H1 (cell line): ENCODE measurements around the gene BECN2. TPM values are rescaled to one million over a fixed set of nuclear protein-coding genes. Genes with fewer than 3 reads are reported as not detected.

Experiments used
- CTCF ChIA-PET: fragments of 300-600 bp; sonication (Branson Sonifier 250); formaldehyde crosslinking; loops from one replicate; lab custom pipeline; 2021; ENCODE audit not compliant: partially characterized antibody; lab: Charles Lee
- POLR2A ChIA-PET: fragments of 300-600 bp; sonication (Branson Sonifier 250); formaldehyde crosslinking; loops from one replicate; lab custom pipeline; 2021; ENCODE audit warnings: inconsistent platforms; ENCODE audit not compliant: partially characterized antibody; lab: Charles Lee
- DNase-seq, 2 experiments: peaks; one replicate each; pipeline versions ENCODE4 v3.0.0 to v3.0.0-alpha.2; 2010 to 2022; ENCODE audit warnings: low spot score in 2 of 2, low read depth in 1 of 2, mixed read lengths in 1 of 2
- FAIRE-seq: peaks from 2 replicates; lab custom pipeline; 2011; peaks lifted over from hg19 to GRCh38; lab: Jason Lieb, UNC
- H2AFZ ChIP-seq: 2 replicates; pipeline ENCODE4 v1.8.1; 2012; ENCODE audit warnings: low read length, inconsistent platforms
- H2AK5ac ChIP-seq: 2 replicates; pipeline ENCODE4 v1.6.1; 2013; ENCODE audit warnings: low read depth, low read length
- H2BK120ac ChIP-seq: replicated peaks from 2 replicates; pipeline ENCODE3; 2013; ENCODE audit warnings: low read depth, low read length, inconsistent platforms
- H2BK12ac ChIP-seq: 2 replicates; pipeline ENCODE4 v1.6.1; 2013; ENCODE audit warnings: low read depth, low read length
- H2BK15ac ChIP-seq: 2 replicates; pipeline ENCODE4 v1.6.1; 2013; ENCODE audit warnings: low read length
- H2BK20ac ChIP-seq: 2 replicates; pipeline ENCODE4 v1.6.1; 2013; ENCODE audit warnings: low read length
- H2BK5ac ChIP-seq: 2 replicates; pipeline ENCODE4 v1.6.1; 2013; ENCODE audit warnings: low read depth, low read length
- H3K14ac ChIP-seq: 2 replicates; pipeline ENCODE4 v1.6.1; 2013; ENCODE audit warnings: inconsistent platforms; ENCODE audit not compliant: insufficient read length
- H3K18ac ChIP-seq: 2 replicates; pipeline ENCODE4 v1.6.1; 2013; ENCODE audit warnings: low read length; ENCODE audit errors: extremely low read depth
- H3K23ac ChIP-seq: 2 replicates; pipeline ENCODE4 v1.6.1; 2013; ENCODE audit warnings: inconsistent platforms; ENCODE audit not compliant: insufficient read length
- H3K23me2 ChIP-seq: 2 replicates; pipeline ENCODE4 v1.6.1; 2013; ENCODE audit warnings: low read depth, low read length
- H3K27ac ChIP-seq: 2 replicates; pipeline ENCODE4 v1.6.1; 2011; ENCODE audit warnings: low read depth, low read length, inconsistent platforms
- H3K27me3 ChIP-seq, 4 experiments: replicated peaks in 1 of 4; 1 replicate in 1 of 4; 2 replicates in 3 of 4; pipeline versions ENCODE4 v1.6.1 to v1.8.1; 2011 to 2013; ENCODE audit warnings: low read length in 3 of 4, mild to moderate bottlenecking in 3 of 4, inconsistent platforms in 2 of 4, mixed read lengths in 2 of 4, moderate library complexity in 1 of 4; ENCODE audit not compliant: control insufficient read depth in 3 of 4, insufficient read depth in 3 of 4; ENCODE audit errors: extremely low read depth in 1 of 4
- H3K36me3 ChIP-seq, 4 experiments: 2 replicates each; pipeline versions ENCODE4 v1.6.1 to v1.8.1; 2011 to 2013; ENCODE audit warnings: mild to moderate bottlenecking in 4 of 4, low read length in 3 of 4, moderate library complexity in 2 of 4, control low read depth in 1 of 4, inconsistent platforms in 1 of 4; ENCODE audit not compliant: insufficient read depth in 4 of 4, control insufficient read depth in 2 of 4
- H3K4ac ChIP-seq: replicated peaks from 2 replicates; pipeline ENCODE3; 2013; ENCODE audit warnings: low read length, low read depth, mixed read lengths, inconsistent platforms; ENCODE audit not compliant: insufficient read length
- H3K4me1 ChIP-seq, 4 experiments: replicated peaks in 1 of 4; 1 replicate in 1 of 4; 2 replicates in 3 of 4; pipeline versions ENCODE4 v1.6.1 to v1.8.1; 2011 to 2013; ENCODE audit warnings: low read length in 3 of 4, inconsistent platforms in 2 of 4, mixed read lengths in 1 of 4; ENCODE audit not compliant: insufficient read depth in 4 of 4, control insufficient read depth in 3 of 4
- H3K4me2 ChIP-seq, 2 experiments: 2 replicates each; pipeline versions ENCODE4 v1.6.1 to v1.8.1; 2011 to 2013; ENCODE audit warnings: low read depth in 2 of 2, low read length in 2 of 2, control low read depth in 1 of 2, inconsistent platforms in 1 of 2, mild to moderate bottlenecking in 1 of 2; ENCODE audit not compliant: insufficient read depth in 1 of 2
- H3K4me3 ChIP-seq, 4 experiments: fragments of 200-600, 300-600 bp in 1 of 4; sonication (generic), shearing (Covaris generic), sonication (Bioruptor Twin) in 1 of 4; 2 replicates each; pipeline versions ENCODE4 v1.5.1 to v1.8.1; 2011 to 2016; ENCODE audit warnings: low read length in 4 of 4, low read depth in 3 of 4, control low read depth in 2 of 4, inconsistent platforms in 2 of 4, mild to moderate bottlenecking in 2 of 4, mixed read lengths in 1 of 4, moderate library complexity in 1 of 4; ENCODE audit not compliant: insufficient read depth in 2 of 4; ENCODE audit errors: extremely low read depth in 1 of 4
- H3K56ac ChIP-seq: replicated peaks from 2 replicates; pipeline ENCODE3; 2013; ENCODE audit warnings: low read depth, mild to moderate bottlenecking, mixed read lengths, low read length, inconsistent platforms; ENCODE audit not compliant: insufficient read length
- H3K79me1 ChIP-seq: 2 replicates; pipeline ENCODE4 v1.6.1; 2013; ENCODE audit warnings: low read depth, low read length, control low read depth
- H3K79me2 ChIP-seq, 2 experiments: 2 replicates each; pipeline versions ENCODE4 v1.6.1 to v1.8.1; 2012 to 2013; ENCODE audit warnings: low read length in 2 of 2, mild to moderate bottlenecking in 2 of 2, inconsistent platforms in 1 of 2; ENCODE audit not compliant: insufficient read depth in 2 of 2, control insufficient read depth in 1 of 2
- H3K9ac ChIP-seq, 4 experiments: replicated peaks in 1 of 4; 1 replicate in 1 of 4; 2 replicates in 3 of 4; pipeline versions ENCODE4 v1.6.1 to v1.8.1; 2011 to 2013; ENCODE audit warnings: low read depth in 3 of 4, low read length in 3 of 4, control low read depth in 2 of 4, mild to moderate bottlenecking in 2 of 4, moderate library complexity in 2 of 4, inconsistent platforms in 1 of 4; ENCODE audit errors: extremely low read depth in 1 of 4
- H3K9me3 ChIP-seq, 2 experiments: 2 replicates each; pipeline versions ENCODE4 v1.6.1 to v1.8.1; 2012 to 2013; ENCODE audit warnings: mild to moderate bottlenecking in 2 of 2, moderate library complexity in 2 of 2, control low read depth in 1 of 2, inconsistent platforms in 1 of 2, low read depth in 1 of 2, low read length in 1 of 2, mixed read lengths in 1 of 2; ENCODE audit not compliant: insufficient read depth in 2 of 2
- H4K20me1 ChIP-seq, 2 experiments: replicated peaks in 1 of 2; 2 replicates each; pipeline versions ENCODE3 to v1.8.1; 2011 to 2013; ENCODE audit warnings: inconsistent platforms in 2 of 2, low read length in 2 of 2, mild to moderate bottlenecking in 1 of 2; ENCODE audit not compliant: insufficient read depth in 2 of 2, control insufficient read depth in 1 of 2
- H4K5ac ChIP-seq: 2 replicates; pipeline ENCODE4 v1.6.1; 2013; ENCODE audit warnings: low read length, low read depth, mixed read lengths, inconsistent platforms; ENCODE audit not compliant: insufficient read length
- H4K8ac ChIP-seq: 2 replicates; pipeline ENCODE4 v1.8.0; 2013; ENCODE audit warnings: mild to moderate bottlenecking, moderate library complexity, low read length, inconsistent platforms; ENCODE audit not compliant: insufficient read depth; ENCODE audit errors: extremely low read depth
- H4K91ac ChIP-seq: replicated peaks from 2 replicates; pipeline ENCODE3; 2013; ENCODE audit warnings: low read length, mixed read lengths, inconsistent platforms; ENCODE audit not compliant: insufficient read length
- BCL11A ChIP-seq, 2 experiments: IDR thresholded peaks; one replicate each; pipeline ENCODE4 v1.6.1; 2011; ENCODE audit warnings: low read depth in 2 of 2, low read length in 2 of 2, mild to moderate bottlenecking in 2 of 2
- CTBP2 ChIP-seq: IDR thresholded peaks from 2 replicates; pipeline ENCODE4 v1.7.0; 2011; ENCODE audit warnings: borderline replicate concordance, mild to moderate bottlenecking, moderate library complexity, mixed read lengths, low read length; ENCODE audit not compliant: insufficient read depth, insufficient read length
- CTCF ChIP-seq, 3 experiments: IDR thresholded peaks; 1 replicate in 2 of 3; 2 replicates in 1 of 3; pipeline versions ENCODE4 v1.5.1 to v1.6.1; 2011; ENCODE audit warnings: low read length in 3 of 3, mild to moderate bottlenecking in 3 of 3, inconsistent platforms in 2 of 3, low read depth in 1 of 3, moderate library complexity in 1 of 3; ENCODE audit not compliant: insufficient read depth in 1 of 3; ENCODE audit errors: control extremely low read depth in 1 of 3
- HDAC6 ChIP-seq: IDR thresholded peaks from one replicate; pipeline ENCODE4 v1.7.1; 2012; ENCODE audit warnings: low read depth, mild to moderate bottlenecking, inconsistent platforms, low read length, moderate library complexity
- MAFK ChIP-seq: IDR thresholded peaks from 2 replicates; pipeline ENCODE4 v1.6.1; 2012; ENCODE audit warnings: low read depth, mild to moderate bottlenecking, improper control_type of control experiment, low read length
- RFX5 ChIP-seq: IDR thresholded peaks from 2 replicates; pipeline ENCODE4 v1.6.1; 2011; ENCODE audit warnings: low read depth, low read length, improper control_type of control experiment, borderline replicate concordance
- TAF1 ChIP-seq: IDR thresholded peaks from 2 replicates; pipeline ENCODE4 v1.6.1; 2011; ENCODE audit warnings: mild to moderate bottlenecking, low read depth, low read length
- USF2 ChIP-seq: IDR thresholded peaks from 2 replicates; pipeline ENCODE4 v1.6.1; 2011; ENCODE audit warnings: low read length, improper control_type of control experiment
- ZNF274 ChIP-seq: IDR thresholded peaks from 2 replicates; pipeline ENCODE4 v1.7.0; 2012; ENCODE audit warnings: low read length, borderline replicate concordance; ENCODE audit errors: extremely low read depth
- WGBS, 2 experiments: shearing (Covaris generic) in 1 of 2; methylation state at CpG; one replicate each; pipeline versions ENCODE4 v1.1.6 to v1.1.7; 2013 to 2015; ENCODE audit warnings: low lambda C conversion rate in 2 of 2, mixed read lengths in 2 of 2, inconsistent platforms in 1 of 2, low coverage in 1 of 2, missing lambda C conversion rate in 1 of 2; ENCODE audit not compliant: insufficient replicate concordance in 2 of 2, insufficient coverage in 1 of 2, insufficient read length in 1 of 2; ENCODE audit errors: extremely low coverage in 1 of 2, missing lambda C conversion rate in 1 of 2; 5-methylcytosine and 5-hydroxymethylcytosine counted together
- polyA plus RNA-seq, 7 experiments: library from polyadenylated mRNA; depleted of rRNA in 3 of 7; stranded (reverse) in 5 of 7; unstranded in 2 of 7; fragments of >200 nt in 5 of 7; fragments of 200-250 nt in 2 of 7; gene quantifications; 1 replicate in 5 of 7; 2 replicates in 1 of 7; 4 replicates in 1 of 7; pipeline versions ENCODE4 v1.2.1 to v1.2.3, GENCODE V29; 2011 to 2013; ENCODE audit warnings: missing spikeins in 2 of 7, mixed read lengths in 2 of 7
- total RNA-seq: library from RNA; stranded (reverse); fragmentation: NEBNext Ultra II Directional; extraction: Animal tissue kit (Norgen Biotek cat#: 25700); gene quantifications from 2 replicates; pipeline ENCODE4 v1.2.1, GENCODE V29; 2021

The BECN2 gene
- total and polyA plus RNA-seq, 2 of the 8 experiments (the other 6 are each of a cell fraction or from before 2014, with no cell fraction given), result not detected

GRCh38 chr1:241979926-241980325 is 22.4 kb downstream of the BECN2 start:
- no peak overlapping the region for H2BK120ac ChIP-seq
- no peak for FAIRE-seq
- no peak for TF ChIP-seq MAFK
- TF ChIP-seq HDAC6, result no peak
- no peak for TF ChIP-seq CTBP2
- TF ChIP-seq RFX5, result no peak
- TF ChIP-seq ZNF274, result no peak
- TF ChIP-seq CTCF (IDR thresholded peaks at IDR 0.05; ENCODE audit: control extremely low read depth in 1 of 3, insufficient read depth in 1 of 3, low read depth in 1 of 3, low read length in 3 of 3), result no peak
- no peak for TF ChIP-seq BCL11A (IDR thresholded peaks at IDR 0.05; ENCODE audit: low read depth in 2 of 2, low read length in 2 of 2)
- no peak for TF ChIP-seq TAF1
- TF ChIP-seq USF2, result no peak

More at GRCh38 chr1:241979926-241980325, 22.4 kb downstream of the BECN2 start:
- ChIA-PET CTCF (interaction anchor here (3.9 to 7.1 kb wide), 2 partner anchors 18 to 84 kb away, joined by 18 to 35 read pairs; partner anchors contain the start of gene MAP1LC3C), POLR2A (interaction anchor here (0.6 kb wide), 1 partner anchor 1826 kb away, joined by 3 read pairs; no protein-coding TSS in a partner anchor)
- no peak overlapping the region for H3K23ac ChIP-seq
- H3K4me2 ChIP-seq, result no peak overlapping the region
- H3K4me3 ChIP-seq, result no peak overlapping the region
- no peak overlapping the region for H2AFZ ChIP-seq
- H3K79me1 ChIP-seq, result no peaks in the 10 kb centered on the region
- DNase-seq, result no peak
- H2BK5ac ChIP-seq, result no peak overlapping the region
- no peak overlapping the region for H3K18ac ChIP-seq
- H3K9me3 ChIP-seq, result no peaks in the 10 kb centered on the region
- H2BK12ac ChIP-seq, result no peak overlapping the region
- no peak overlapping the region for H2AK5ac ChIP-seq
- H3K27me3 ChIP-seq, result no peaks in the 10 kb centered on the region
- 89% methylated on average over 1 of the region's 1 CpG; no CpG with 5 or more reads in 1 of the 2 experiments for WGBS, 2 experiments
- no peaks in the 10 kb centered on the region for H3K79me2 ChIP-seq
- H3K23me2 ChIP-seq, result no peaks in the 10 kb centered on the region
- H3K4me1 ChIP-seq, result no peaks in the 10 kb centered on the region
- H3K14ac ChIP-seq, result no peak overlapping the region
- H3K9ac ChIP-seq, result no peak overlapping the region
- H3K27ac ChIP-seq, result no peak overlapping the region
- no peak overlapping the region for H2BK15ac ChIP-seq
- H4K8ac ChIP-seq, result no peak overlapping the region
- H4K20me1 ChIP-seq, result no peaks in the 10 kb centered on the region
- no peak overlapping the region for H2BK20ac ChIP-seq
- H3K36me3 ChIP-seq, result no peaks in the 10 kb centered on the region
- no peak overlapping the region for H3K4ac ChIP-seq
- no peak overlapping the region for H4K91ac ChIP-seq
- H4K5ac ChIP-seq, result no peak overlapping the region
- H3K56ac ChIP-seq, result no peak overlapping the region
